Measurements from ENCODE around the gene ZNF423. TPM values are rescaled to one million over a fixed set of nuclear protein-coding genes. Genes with fewer than 3 reads are reported as not detected.

Gene ZNF423
- total and polyA plus RNA-seq, 2 donors, result 0.52 to 1.6 TPM

DNA sequence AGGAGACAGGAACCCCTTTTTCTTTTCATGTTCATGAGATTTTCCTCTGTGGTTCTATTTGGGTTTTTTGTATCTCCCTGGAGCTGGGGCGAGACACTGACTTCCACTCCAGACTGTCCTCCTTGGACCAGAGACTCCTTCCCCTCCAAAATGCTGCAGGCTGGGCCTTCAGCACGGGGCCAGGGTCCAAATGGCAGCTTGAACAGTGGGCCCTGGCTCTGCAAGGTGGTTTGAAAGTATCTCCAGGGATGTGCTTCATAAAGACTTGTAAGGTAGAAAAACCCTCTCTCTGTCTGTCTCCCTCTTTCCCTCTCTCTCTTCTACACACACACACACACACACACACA, 236.1 kb downstream of the ZNF423 start:
- 93% methylated on average over 2 of the region's 2 CpGs for WGBS
- Histone ChIP-seq H3K4me3 (ENCODE audit: low read length in 2 of 2) (no peak overlapping the region), H3K36me3 (ENCODE audit: control insufficient read depth in 2 of 2, insufficient read depth in 2 of 2, low read length in 1 of 2) (no peaks in the 10 kb centered on the region), H3K27me3 (ENCODE audit: control insufficient read depth in 2 of 2, insufficient read depth in 1 of 2, low read length in 1 of 2) (no peaks in the 10 kb centered on the region), H3K9me3 (ENCODE audit: control insufficient read depth in 2 of 2, insufficient read depth in 1 of 2, low read length in 1 of 2) (no peaks in the 10 kb centered on the region), H3K4me1 (ENCODE audit: control insufficient read depth in 2 of 2, insufficient read depth in 2 of 2, low read length in 2 of 2) (peaks cover 0 to 11% of the 10 kb centered on the region in 2 donors), H3K27ac (ENCODE audit: low read depth in 1 of 2, low read length in 1 of 2) (no peak overlapping the region)
- no peak for DNase-seq (ENCODE audit: low read depth in 6 of 9, low spot score in 9 of 9)

DNA sequence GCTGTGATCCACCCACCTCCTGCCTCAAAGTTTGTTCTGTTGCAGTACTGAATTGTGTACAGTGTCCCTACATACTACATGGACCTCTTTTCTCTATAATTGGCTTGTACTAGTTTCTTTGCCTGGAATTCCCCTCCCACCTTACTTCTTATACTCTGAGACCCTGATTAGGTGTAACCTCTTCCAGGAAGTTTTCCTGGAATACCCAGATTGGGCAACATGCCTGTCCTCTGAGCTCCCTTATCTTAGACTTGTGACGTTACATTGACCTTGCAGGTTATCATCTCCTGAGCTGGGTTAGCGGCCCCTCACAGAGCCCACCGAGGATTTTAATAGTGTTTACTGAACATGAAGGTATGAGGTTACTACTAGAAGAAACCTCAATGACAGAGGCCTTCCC, 237.0 kb downstream of the ZNF423 start:
- Histone ChIP-seq H3K36me3 (ENCODE audit: control insufficient read depth in 2 of 2, insufficient read depth in 2 of 2, low read length in 1 of 2) (no peaks in the 10 kb centered on the region), H3K27ac (ENCODE audit: low read depth in 1 of 2, low read length in 1 of 2) (no peak overlapping the region), H3K9me3 (ENCODE audit: control insufficient read depth in 2 of 2, insufficient read depth in 1 of 2, low read length in 1 of 2) (no peaks in the 10 kb centered on the region), H3K4me1 (ENCODE audit: control insufficient read depth in 2 of 2, insufficient read depth in 2 of 2, low read length in 2 of 2) (peaks cover 0 to 11% of the 10 kb centered on the region in 2 donors), H3K27me3 (ENCODE audit: control insufficient read depth in 2 of 2, insufficient read depth in 1 of 2, low read length in 1 of 2) (no peaks in the 10 kb centered on the region), H3K4me3 (ENCODE audit: low read length in 2 of 2) (no peak overlapping the region)
- 95% methylated on average over 3 of the region's 3 CpGs for WGBS
- DNase-seq (ENCODE audit: low read depth in 6 of 9, low spot score in 9 of 9), result no peak

DNA sequence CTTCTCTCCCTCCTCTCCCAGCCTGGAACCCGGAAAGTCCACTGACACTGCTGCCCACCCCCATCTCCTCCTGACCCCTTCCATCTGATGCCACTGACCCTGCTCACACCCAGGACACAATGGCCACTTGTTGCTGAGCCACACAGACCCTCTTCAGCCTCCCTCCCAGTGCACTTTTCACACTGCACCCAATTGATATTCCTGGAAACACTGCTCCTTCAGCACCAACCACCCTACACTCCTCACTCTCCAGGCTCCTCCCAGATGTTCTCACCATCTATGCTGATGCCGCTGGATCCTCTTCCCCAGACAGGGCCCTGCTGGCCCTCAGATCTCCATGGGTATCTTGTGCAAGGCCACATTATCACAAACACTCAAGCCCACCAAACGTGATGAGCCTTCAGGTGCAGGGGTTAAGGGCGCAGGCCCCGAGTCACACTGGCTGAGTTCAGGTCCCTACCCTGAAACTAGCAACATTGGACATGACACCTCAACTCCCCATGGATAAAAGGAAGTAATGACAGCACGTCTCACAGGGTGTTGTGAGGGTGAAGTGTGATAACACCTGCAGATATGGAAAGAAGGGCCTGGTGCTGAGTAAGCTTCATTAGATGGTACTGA, 238.1 kb downstream of the ZNF423 start:
- H3K36me3 ChIP-seq (ENCODE audit: control insufficient read depth in 2 of 2, insufficient read depth in 2 of 2, low read length in 1 of 2), result no peaks in the 10 kb centered on the region
- peaks cover 0 to 11% of the 10 kb centered on the region in 2 donors for H3K4me1 ChIP-seq (ENCODE audit: control insufficient read depth in 2 of 2, insufficient read depth in 2 of 2, low read length in 2 of 2)
- WGBS, result 95% methylated on average over 6 of the region's 6 CpGs
- no peaks in the 10 kb centered on the region for H3K27me3 ChIP-seq (ENCODE audit: control insufficient read depth in 2 of 2, insufficient read depth in 1 of 2, low read length in 1 of 2)
- DNase-seq (ENCODE audit: low read depth in 6 of 9, low spot score in 9 of 9), result no peak
- no peak overlapping the region for H3K4me3 ChIP-seq (ENCODE audit: low read length in 2 of 2)
- H3K9me3 ChIP-seq (ENCODE audit: control insufficient read depth in 2 of 2, insufficient read depth in 1 of 2, low read length in 1 of 2), result no peaks in the 10 kb centered on the region
- no peak overlapping the region for H3K27ac ChIP-seq (ENCODE audit: low read depth in 1 of 2, low read length in 1 of 2)

DNA sequence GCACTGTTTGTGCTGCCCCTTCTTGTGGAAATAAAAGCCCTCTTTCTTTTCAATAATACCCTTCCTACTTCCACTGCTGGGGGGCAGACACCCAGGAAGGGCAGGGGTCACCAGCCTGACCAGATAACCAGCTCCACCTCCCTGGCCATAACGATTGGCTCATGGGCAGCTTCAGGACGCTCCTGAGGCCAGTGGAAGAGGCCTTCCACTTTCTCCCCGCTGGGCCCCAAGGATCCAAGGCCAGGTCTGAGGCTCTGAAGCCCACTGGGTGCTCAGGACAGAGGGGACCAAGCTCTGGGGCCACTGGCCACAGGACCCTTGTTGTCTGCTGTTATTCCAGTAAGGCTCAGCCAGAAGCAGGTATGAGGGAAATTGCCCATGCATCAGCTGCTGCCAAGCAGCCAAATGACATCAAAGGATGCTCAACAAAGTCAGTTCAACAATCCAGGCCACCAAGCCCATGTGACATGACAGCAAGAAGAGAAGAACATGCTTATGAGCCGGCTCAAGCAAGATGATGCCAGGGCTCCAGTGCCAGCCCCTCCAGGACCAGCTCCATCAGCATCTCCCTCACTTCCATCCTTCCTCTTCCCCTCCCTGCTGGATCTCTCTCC, 238.8 kb downstream of the ZNF423 start:
- no peak overlapping the region for H3K4me3 ChIP-seq (ENCODE audit: low read length in 2 of 2)
- peaks cover 0 to 11% of the 10 kb centered on the region in 2 donors for H3K4me1 ChIP-seq (ENCODE audit: control insufficient read depth in 2 of 2, insufficient read depth in 2 of 2, low read length in 2 of 2)
- H3K36me3 ChIP-seq (ENCODE audit: control insufficient read depth in 2 of 2, insufficient read depth in 2 of 2, low read length in 1 of 2), result no peaks in the 10 kb centered on the region
- H3K27ac ChIP-seq (ENCODE audit: low read depth in 1 of 2, low read length in 1 of 2), result no peak overlapping the region
- peak in 1 of 9 donors; percentile 62 for DNase-seq (ENCODE audit: low read depth in 6 of 9, low spot score in 9 of 9)
- H3K9me3 ChIP-seq (ENCODE audit: control insufficient read depth in 2 of 2, insufficient read depth in 1 of 2, low read length in 1 of 2), result no peaks in the 10 kb centered on the region
- H3K27me3 ChIP-seq (ENCODE audit: control insufficient read depth in 2 of 2, insufficient read depth in 1 of 2, low read length in 1 of 2), result no peaks in the 10 kb centered on the region
- WGBS, result 94% methylated on average over 4 of the region's 4 CpGs

DNA sequence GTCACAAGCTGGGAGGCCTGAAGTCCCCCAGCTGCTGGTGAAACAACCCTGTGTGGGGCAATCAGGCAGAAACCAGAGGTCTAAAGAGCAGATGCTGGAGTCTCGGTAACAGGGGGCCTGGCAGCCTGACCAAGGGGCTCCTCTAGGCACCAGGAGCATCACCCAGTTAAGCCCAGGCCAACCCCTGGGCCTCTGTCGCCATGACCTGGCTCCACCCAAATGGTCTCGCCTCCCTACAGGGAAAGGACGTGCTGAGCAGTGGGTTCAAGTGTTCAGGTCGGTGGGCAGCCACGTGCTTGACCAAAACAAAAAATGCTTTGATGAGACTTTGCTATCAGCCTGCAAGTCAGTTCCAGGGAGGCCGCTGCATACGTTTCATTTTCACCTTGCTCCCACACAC, 240.3 kb downstream of the ZNF423 start:
- Histone ChIP-seq H3K4me3 (ENCODE audit: low read length in 2 of 2) (no peak overlapping the region), H3K4me1 (ENCODE audit: control insufficient read depth in 2 of 2, insufficient read depth in 2 of 2, low read length in 2 of 2) (peaks cover 0 to 11% of the 10 kb centered on the region in 2 donors), H3K9me3 (ENCODE audit: control insufficient read depth in 2 of 2, insufficient read depth in 1 of 2, low read length in 1 of 2) (no peaks in the 10 kb centered on the region), H3K27ac (ENCODE audit: low read depth in 1 of 2, low read length in 1 of 2) (no peak overlapping the region), H3K36me3 (ENCODE audit: control insufficient read depth in 2 of 2, insufficient read depth in 2 of 2, low read length in 1 of 2) (no peaks in the 10 kb centered on the region), H3K27me3 (ENCODE audit: control insufficient read depth in 2 of 2, insufficient read depth in 1 of 2, low read length in 1 of 2) (no peaks in the 10 kb centered on the region)
- DNase-seq (ENCODE audit: low read depth in 6 of 9, low spot score in 9 of 9), result no peak
- WGBS, result 96% methylated on average over 8 of the region's 8 CpGs

DNA sequence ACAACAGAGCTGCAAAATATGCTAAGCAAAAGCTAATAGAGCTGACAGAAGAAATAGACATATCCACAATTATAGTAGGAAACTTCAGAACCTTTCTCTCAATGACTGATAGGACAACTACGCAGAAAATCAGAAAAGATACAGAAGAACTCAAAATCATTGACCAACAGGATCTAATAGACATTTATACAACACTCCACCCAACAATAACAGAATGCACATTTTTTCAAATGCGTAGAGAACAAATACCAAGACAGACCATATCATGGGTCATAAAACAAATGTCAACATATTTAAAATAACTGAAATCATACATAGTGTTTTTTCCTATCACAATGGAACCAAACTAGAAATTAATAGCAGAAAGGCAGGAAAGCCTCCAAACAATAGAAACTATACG, 244.9 kb downstream of the ZNF423 start:
- Histone ChIP-seq H3K4me3 (ENCODE audit: low read length in 2 of 2) (no peak overlapping the region), H3K27ac (ENCODE audit: low read depth in 1 of 2, low read length in 1 of 2) (no peak overlapping the region), H3K36me3 (ENCODE audit: control insufficient read depth in 2 of 2, insufficient read depth in 2 of 2, low read length in 1 of 2) (no peaks in the 10 kb centered on the region), H3K4me1 (ENCODE audit: control insufficient read depth in 2 of 2, insufficient read depth in 2 of 2, low read length in 2 of 2) (peaks cover 0 to 30% of the 10 kb centered on the region in 2 donors), H3K27me3 (ENCODE audit: control insufficient read depth in 2 of 2, insufficient read depth in 1 of 2, low read length in 1 of 2) (no peaks in the 10 kb centered on the region), H3K9me3 (ENCODE audit: control insufficient read depth in 2 of 2, insufficient read depth in 1 of 2, low read length in 1 of 2) (no peaks in the 10 kb centered on the region)
- DNase-seq (ENCODE audit: low read depth in 6 of 9, low spot score in 9 of 9), result no peak
- 66% methylated on average over 3 of the region's 3 CpGs for WGBS

DNA sequence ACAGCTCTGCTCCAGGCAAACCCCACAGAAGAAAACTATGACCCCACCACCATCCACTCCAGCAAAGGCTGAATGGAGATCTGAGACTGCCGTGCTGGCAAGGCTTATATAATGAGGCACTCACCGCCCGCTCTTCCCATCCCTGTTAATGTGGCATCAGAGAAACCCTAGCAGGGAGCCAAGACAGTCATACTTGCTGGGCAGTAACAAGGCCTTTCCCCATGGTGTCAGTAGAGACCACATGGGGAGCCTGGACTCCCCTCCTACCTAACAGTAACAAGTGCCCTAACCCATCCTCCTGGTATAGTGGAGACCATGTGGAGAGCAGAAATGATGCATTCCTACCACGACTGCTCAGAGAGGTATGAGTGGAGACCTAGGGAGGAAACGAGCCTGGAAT, 247.1 kb downstream of the ZNF423 start:
- Histone ChIP-seq H3K36me3 (ENCODE audit: control insufficient read depth in 2 of 2, insufficient read depth in 2 of 2, low read length in 1 of 2) (no peaks in the 10 kb centered on the region), H3K27ac (ENCODE audit: low read depth in 1 of 2, low read length in 1 of 2) (peak overlapping the region in 1 of 2 donors; percentile 97), H3K9me3 (ENCODE audit: control insufficient read depth in 2 of 2, insufficient read depth in 1 of 2, low read length in 1 of 2) (no peaks in the 10 kb centered on the region), H3K4me3 (ENCODE audit: low read length in 2 of 2) (no peak overlapping the region), H3K4me1 (ENCODE audit: control insufficient read depth in 2 of 2, insufficient read depth in 2 of 2, low read length in 2 of 2) (peaks cover 0 to 53% of the 10 kb centered on the region in 2 donors), H3K27me3 (ENCODE audit: control insufficient read depth in 2 of 2, insufficient read depth in 1 of 2, low read length in 1 of 2) (no peaks in the 10 kb centered on the region)
- peak in 1 of 9 donors; percentile 47 for DNase-seq (ENCODE audit: low read depth in 6 of 9, low spot score in 9 of 9)
- WGBS, result 80% methylated on average over 5 of the region's 5 CpGs

DNA sequence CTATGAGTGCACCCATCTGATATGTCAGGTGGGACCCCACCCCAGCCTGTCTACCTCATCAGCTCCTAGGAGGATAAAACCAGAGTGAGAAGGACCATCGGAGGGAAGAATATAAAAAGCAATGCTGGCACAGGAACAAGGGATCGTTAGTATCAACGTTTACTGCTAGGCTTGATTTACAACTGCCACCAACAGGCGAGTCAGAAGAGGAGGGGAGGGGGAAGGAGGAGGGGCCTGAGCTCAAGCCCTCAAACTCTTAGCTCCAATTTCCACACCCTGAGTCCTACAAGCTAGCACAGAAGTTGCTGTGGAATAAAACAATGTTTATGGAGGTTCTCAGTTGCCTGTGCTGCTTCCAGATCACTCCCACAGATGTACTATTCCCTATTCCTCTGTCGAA, 247.8 kb downstream of the ZNF423 start:
- no peaks in the 10 kb centered on the region for H3K27me3 ChIP-seq (ENCODE audit: control insufficient read depth in 2 of 2, insufficient read depth in 1 of 2, low read length in 1 of 2)
- whole genome bisulfite sequencing, result 16% methylated on average over 5 of the region's 5 CpGs
- peak in 4 of 9 donors; percentile 54 to 85 (median 67) for DNase-seq (ENCODE audit: low read depth in 6 of 9, low spot score in 9 of 9)

DNA sequence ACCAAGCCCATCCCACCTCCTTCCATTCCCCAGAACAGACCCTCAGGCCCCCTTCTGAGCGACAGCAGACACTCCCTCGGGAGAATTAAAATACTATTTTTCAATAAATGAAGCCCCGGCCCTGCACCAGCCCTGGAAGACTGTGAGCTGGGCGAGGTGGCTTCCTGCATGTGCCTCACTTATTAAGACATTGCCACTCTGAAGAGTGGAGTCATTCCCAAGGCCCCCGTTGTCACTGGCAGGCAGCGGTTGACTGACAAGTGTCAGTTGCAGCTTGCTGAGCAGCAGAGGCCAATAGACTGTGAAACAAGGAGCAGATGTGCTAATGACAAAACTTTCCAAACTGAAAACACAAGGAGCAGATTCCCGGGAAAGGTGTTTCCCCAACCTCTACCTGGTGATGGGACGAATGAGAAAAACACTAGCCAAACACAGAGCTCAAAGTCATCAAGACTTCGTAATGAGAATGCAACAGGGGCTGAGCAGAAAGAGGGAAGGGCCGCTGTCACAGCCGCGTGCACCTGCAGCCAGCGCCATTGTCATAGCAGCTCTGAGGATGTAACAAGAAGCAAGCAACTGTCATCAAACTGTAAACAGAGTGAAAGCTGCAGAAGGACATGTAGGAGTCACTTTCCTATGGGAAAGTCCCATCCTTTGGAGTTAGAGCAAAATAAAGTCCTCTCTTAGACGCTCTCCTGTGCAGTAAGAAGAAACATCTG, 250.2 kb downstream of the ZNF423 start:
- Histone ChIP-seq H3K27ac (ENCODE audit: low read depth in 1 of 2, low read length in 1 of 2) (peak overlapping the region; percentile 15 to 97), H3K4me1 (ENCODE audit: control insufficient read depth in 2 of 2, insufficient read depth in 2 of 2, low read length in 2 of 2) (peaks cover 0 to 58% of the 10 kb centered on the region in 2 donors), H3K4me3 (ENCODE audit: low read length in 2 of 2) (no peak overlapping the region), H3K27me3 (ENCODE audit: control insufficient read depth in 2 of 2, insufficient read depth in 1 of 2, low read length in 1 of 2) (no peaks in the 10 kb centered on the region), H3K9me3 (ENCODE audit: control insufficient read depth in 2 of 2, insufficient read depth in 1 of 2, low read length in 1 of 2) (no peaks in the 10 kb centered on the region), H3K36me3 (ENCODE audit: control insufficient read depth in 2 of 2, insufficient read depth in 2 of 2, low read length in 1 of 2) (no peaks in the 10 kb centered on the region)
- DNase-seq (ENCODE audit: low read depth in 6 of 9, low spot score in 9 of 9), result peak in 7 of 9 donors; percentile 49 to 89 (median 62)
- 85% methylated on average over 14 of the region's 14 CpGs for WGBS

More for the DNA sequence above, 247.8 kb downstream of the ZNF423 start:
- Histone ChIP-seq H3K4me3 (ENCODE audit: low read length in 2 of 2) (no peak overlapping the region), H3K4me1 (ENCODE audit: control insufficient read depth in 2 of 2, insufficient read depth in 2 of 2, low read length in 2 of 2) (peaks cover 0 to 54% of the 10 kb centered on the region in 2 donors), H3K36me3 (ENCODE audit: control insufficient read depth in 2 of 2, insufficient read depth in 2 of 2, low read length in 1 of 2) (no peaks in the 10 kb centered on the region), H3K9me3 (ENCODE audit: control insufficient read depth in 2 of 2, insufficient read depth in 1 of 2, low read length in 1 of 2) (no peaks in the 10 kb centered on the region), H3K27ac (ENCODE audit: low read depth in 1 of 2, low read length in 1 of 2) (peak overlapping the region in 1 of 2 donors; percentile 97)
